ENCODE measurements around the gene CCL16. TPM values are rescaled to one million over a fixed set of nuclear protein-coding genes. Genes with fewer than 3 reads are reported as not detected.

Gene CCL16
- total and polyA plus RNA-seq, 9 donors = 0.11 to 0.90 (median 0.21) TPM; not detected in 5

GRCh38 chr17:35934760-35935159 is 46.5 kb downstream of the CCL16 start:
- intact Hi-C loops (cut with DNase I) = no loop called here
- DNase-seq = no peak
- WGBS, 3 donors = 87 to 90% (median 89%) methylated on average over 10 of the region's 10 CpGs

GRCh38 chr17:35932586-35932985 is 48.7 kb downstream of the CCL16 start:
- no peak for DNase-seq
- intact Hi-C loops (cut with DNase I) = no loop called here
- no peak for TF ChIP-seq CTCF (IDR thresholded peaks at IDR 0.05)
- TF ChIP-seq POLR2A (IDR thresholded peaks at IDR 0.05) = no peak
- no peak for TF ChIP-seq EP300 (IDR thresholded peaks at IDR 0.05)

More at GRCh38 chr17:35934760-35935159, 46.5 kb downstream of the CCL16 start:
- no peak for TF ChIP-seq POLR2A (IDR thresholded peaks at IDR 0.05)
- no peak for TF ChIP-seq EP300 (IDR thresholded peaks at IDR 0.05)
- no peak for TF ChIP-seq CTCF (IDR thresholded peaks at IDR 0.05)
- H3K9me3 ChIP-seq = no peaks in the 10 kb centered on the region
- H3K36me3 ChIP-seq = no peaks in the 10 kb centered on the region
- H3K4me3 ChIP-seq = no peak overlapping the region
- H3K27me3 ChIP-seq = no peaks in the 10 kb centered on the region
- no peak overlapping the region for H3K27ac ChIP-seq
- peaks cover 3% of the 10 kb centered on the region for H3K4me1 ChIP-seq (ENCODE audit: insufficient read depth)

GRCh38 chr17:35931794-35932425 is 49.4 kb downstream of the CCL16 start:
- 41 to 48% (median 47%) methylated on average over 6 of the region's 6 CpGs for WGBS, 3 donors
- Histone ChIP-seq H3K27ac (no peak overlapping the region), H3K4me1 (ENCODE audit: insufficient read depth) (peaks cover 3% of the 10 kb centered on the region), H3K36me3 (no peaks in the 10 kb centered on the region), H3K27me3 (no peaks in the 10 kb centered on the region), H3K9me3 (no peaks in the 10 kb centered on the region), H3K4me3 (no peak overlapping the region)
- peak in 1 of 5 donors; percentile 21 for DNase-seq
- TF ChIP-seq POLR2A (IDR thresholded peaks at IDR 0.05) (no peak), CTCF (IDR thresholded peaks at IDR 0.05) (no peak), EP300 (IDR thresholded peaks at IDR 0.05) (no peak)
- intact Hi-C loops (cut with DNase I) = no loop called here

More at GRCh38 chr17:35932586-35932985, 48.7 kb downstream of the CCL16 start:
- H3K4me3 ChIP-seq = no peak overlapping the region
- no peaks in the 10 kb centered on the region for H3K9me3 ChIP-seq
- peaks cover 3% of the 10 kb centered on the region for H3K4me1 ChIP-seq (ENCODE audit: insufficient read depth)
- no peak overlapping the region for H3K27ac ChIP-seq
- H3K27me3 ChIP-seq = no peaks in the 10 kb centered on the region
- H3K36me3 ChIP-seq = no peaks in the 10 kb centered on the region

GRCh38 chr17:35930211-35931065 is 50.9 kb downstream of the CCL16 start, which contains the start of gene RDM1:
Gene RDM1 (minus strand): TSS chr17:35930773. CDS start chr17:35930727, 46 bp downstream.
- peak in 4 of 5 donors; percentile 21 to 43 (median 34) for DNase-seq

More at GRCh38 chr17:35930211-35931065, 50.9 kb downstream of the CCL16 start, which contains the start of gene RDM1:
- Histone ChIP-seq H3K27me3 (no peaks in the 10 kb centered on the region), H3K27ac (no peak within 1 kb of the TSS), H3K4me3 (peak within 1 kb of the TSS; percentile 29), H3K9me3 (no peaks in the 10 kb centered on the region), H3K4me1 (ENCODE audit: insufficient read depth) (peaks cover 3% of the 10 kb centered on the region), H3K36me3 (no peaks in the 10 kb centered on the region)
- WGBS, 3 donors = 1 to 3% (median 3%) methylated on average over 35 of the region's 35 CpGs
- intact Hi-C loops (cut with DNase I) = no loop called here
- TF ChIP-seq EP300 (IDR thresholded peaks at IDR 0.05) (no peak), CTCF (IDR thresholded peaks at IDR 0.05) (no peak), POLR2A (IDR thresholded peaks at IDR 0.05) (no peak)
